Nephron (organoid): Measurements from ENCODE around the gene PHLDB1.

Experiments used
- H3K27ac Mint-ChIP-seq, 3 experiments: 2 replicates each; pipeline ENCODE4 v1.8.0; 2020; ENCODE audit warnings: mixed read lengths in 3 of 3, mild to moderate bottlenecking in 2 of 3, moderate library complexity in 1 of 3
- H3K27me3 Mint-ChIP-seq: 2 replicates; pipeline ENCODE4 v1.8.0; 2021; ENCODE audit warnings: low read depth, mild to moderate bottlenecking, moderate library complexity, mixed read lengths
- H3K36me3 Mint-ChIP-seq: 2 replicates; pipeline ENCODE4 v1.8.0; 2020; ENCODE audit warnings: low read depth, mixed read lengths
- H3K4me1 Mint-ChIP-seq: 2 replicates; pipeline ENCODE4 v1.8.0; 2020; ENCODE audit warnings: mixed read lengths
- H3K4me3 Mint-ChIP-seq, 3 experiments: 2 replicates each; pipeline ENCODE4 v1.8.0; 2020; ENCODE audit warnings: mild to moderate bottlenecking in 3 of 3, mixed read lengths in 3 of 3, moderate library complexity in 2 of 3
- H3K9me3 Mint-ChIP-seq: 2 replicates; pipeline ENCODE4 v1.8.0; 2020; ENCODE audit warnings: mixed read lengths
- TF ChIP-seq, protein P1 (sequence below), 3 experiments: fragments of 200-600 bp; sonication (generic); IDR thresholded peaks; one replicate each; pipeline ENCODE4 v1.5.0; 2021; ENCODE audit warnings: antibody characterized with exemption in 3 of 3; ENCODE audit not compliant: unreplicated experiment in 3 of 3

Gene PHLDB1

DNA sequence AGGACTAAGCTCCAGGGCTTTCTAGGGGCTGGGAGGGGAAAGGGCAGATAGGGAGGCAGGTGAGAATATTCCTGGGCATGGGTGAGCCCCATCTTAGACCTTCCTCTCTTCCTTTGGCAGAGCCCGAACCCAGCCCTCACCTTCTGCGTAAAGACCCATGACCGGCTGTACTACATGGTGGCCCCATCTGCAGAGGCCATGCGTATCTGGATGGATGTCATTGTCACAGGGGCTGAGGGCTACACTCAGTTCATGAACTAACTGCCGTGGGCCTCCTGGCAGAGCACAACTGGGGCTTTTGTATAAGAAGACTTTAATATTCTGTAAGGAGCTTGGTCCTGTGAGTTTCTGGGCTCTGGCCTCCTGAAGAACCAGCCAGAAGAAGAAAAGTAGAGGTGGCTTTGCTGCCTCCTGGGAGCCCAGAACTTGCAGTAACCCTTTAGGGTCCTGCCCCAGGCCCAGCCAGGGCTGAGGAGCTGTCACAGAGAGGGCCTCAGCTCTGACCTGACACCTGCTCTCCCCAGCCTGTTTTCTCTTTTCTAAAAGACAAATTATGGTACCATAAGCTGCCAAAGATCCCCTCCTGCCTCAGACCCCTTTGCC is 49.2 kb downstream of the PHLDB1 start:
- H3K4me1 Mint-ChIP-seq, result peaks cover 5% of the 10 kb centered on the region
- TF ChIP-seq, protein P1, sequence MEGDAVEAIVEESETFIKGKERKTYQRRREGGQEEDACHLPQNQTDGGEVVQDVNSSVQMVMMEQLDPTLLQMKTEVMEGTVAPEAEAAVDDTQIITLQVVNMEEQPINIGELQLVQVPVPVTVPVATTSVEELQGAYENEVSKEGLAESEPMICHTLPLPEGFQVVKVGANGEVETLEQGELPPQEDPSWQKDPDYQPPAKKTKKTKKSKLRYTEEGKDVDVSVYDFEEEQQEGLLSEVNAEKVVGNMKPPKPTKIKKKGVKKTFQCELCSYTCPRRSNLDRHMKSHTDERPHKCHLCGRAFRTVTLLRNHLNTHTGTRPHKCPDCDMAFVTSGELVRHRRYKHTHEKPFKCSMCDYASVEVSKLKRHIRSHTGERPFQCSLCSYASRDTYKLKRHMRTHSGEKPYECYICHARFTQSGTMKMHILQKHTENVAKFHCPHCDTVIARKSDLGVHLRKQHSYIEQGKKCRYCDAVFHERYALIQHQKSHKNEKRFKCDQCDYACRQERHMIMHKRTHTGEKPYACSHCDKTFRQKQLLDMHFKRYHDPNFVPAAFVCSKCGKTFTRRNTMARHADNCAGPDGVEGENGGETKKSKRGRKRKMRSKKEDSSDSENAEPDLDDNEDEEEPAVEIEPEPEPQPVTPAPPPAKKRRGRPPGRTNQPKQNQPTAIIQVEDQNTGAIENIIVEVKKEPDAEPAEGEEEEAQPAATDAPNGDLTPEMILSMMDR (IDR thresholded peaks at IDR 0.05; ENCODE audit: unreplicated experiment in 3 of 3), result no peak
- H3K9me3 Mint-ChIP-seq, result no peaks in the 10 kb centered on the region
- peaks cover 4% of the 10 kb centered on the region for H3K27me3 Mint-ChIP-seq
- H3K4me3 Mint-ChIP-seq, result no peak overlapping the region
- H3K27ac Mint-ChIP-seq, result no peak overlapping the region
- peaks cover 47% of the 10 kb centered on the region for H3K36me3 Mint-ChIP-seq

DNA sequence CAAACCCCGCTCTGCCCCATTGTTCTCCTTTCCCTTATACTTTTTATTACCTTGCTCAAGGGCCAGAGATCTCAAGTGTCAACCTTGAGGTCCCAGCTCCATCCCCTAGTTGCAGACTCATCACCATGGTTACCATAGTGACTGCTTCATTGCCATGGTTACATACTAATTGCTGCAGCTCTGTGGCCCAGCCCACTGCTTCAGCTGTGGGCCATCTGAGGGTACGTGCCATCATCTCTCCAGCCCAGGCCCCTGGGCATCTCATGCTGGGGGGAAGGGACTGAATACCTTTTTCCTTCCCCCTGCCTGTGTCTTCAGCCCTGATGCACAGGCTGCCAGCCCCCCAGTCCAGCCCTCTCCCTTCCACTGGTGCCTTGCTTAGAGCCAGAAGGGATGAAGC is 49.8 kb downstream of the PHLDB1 start:
- Mint-ChIP-seq H3K4me1 (peaks cover 5% of the 10 kb centered on the region), H3K36me3 (peaks cover 41% of the 10 kb centered on the region), H3K27ac (peak overlapping the region; percentile 7 to 68 (median 30)), H3K9me3 (no peaks in the 10 kb centered on the region), H3K27me3 (peaks cover 4% of the 10 kb centered on the region), H3K4me3 (no peak overlapping the region)
- TF ChIP-seq, protein P1 (IDR thresholded peaks at IDR 0.05; ENCODE audit: unreplicated experiment in 3 of 3), result no peak

DNA sequence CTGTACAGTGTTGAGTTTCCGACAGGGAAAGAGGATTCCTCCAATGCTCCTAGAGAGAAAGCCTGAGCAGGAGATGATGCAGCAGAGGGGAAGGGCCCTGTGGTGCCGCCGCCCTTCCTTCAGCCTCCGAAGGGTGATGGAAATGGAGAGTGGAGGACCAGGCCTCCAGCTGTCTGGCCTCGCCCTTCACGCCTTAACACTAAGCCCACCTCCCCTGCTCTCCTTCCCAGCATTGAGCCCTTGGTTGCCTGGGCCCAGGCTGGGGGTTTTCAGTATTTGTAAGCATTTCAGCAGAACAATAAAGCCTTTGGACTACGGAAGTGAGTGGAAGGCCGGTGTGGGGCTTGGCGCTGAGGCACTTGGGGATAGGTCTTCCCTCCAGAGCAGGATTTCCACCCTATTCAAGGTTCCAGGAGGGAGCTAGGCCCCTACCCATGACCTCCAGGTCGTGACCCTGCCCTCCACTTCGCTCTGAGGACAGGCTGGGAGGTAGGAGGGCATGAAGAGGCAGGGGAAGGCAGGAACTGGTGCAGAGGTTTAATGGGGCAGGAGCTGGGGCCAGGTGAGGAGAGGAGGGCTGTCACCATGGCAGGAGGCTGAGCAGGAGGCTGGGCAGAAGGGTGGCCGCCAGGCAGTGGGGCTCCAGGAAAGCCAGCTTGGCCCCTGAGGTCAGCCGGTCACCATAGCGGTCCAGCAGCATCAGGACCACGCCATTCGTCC is 50.5 kb downstream of the PHLDB1 start:
- peaks cover 5% of the 10 kb centered on the region for H3K4me1 Mint-ChIP-seq
- H3K36me3 Mint-ChIP-seq, result peaks cover 35% of the 10 kb centered on the region
- TF ChIP-seq, protein P1 (IDR thresholded peaks at IDR 0.05; ENCODE audit: unreplicated experiment in 3 of 3), result no peak
- H3K4me3 Mint-ChIP-seq, result no peak overlapping the region
- peak overlapping the region in 2 of 3 experiments; percentile 7 to 68 for H3K27ac Mint-ChIP-seq
- peaks cover 4% of the 10 kb centered on the region for H3K27me3 Mint-ChIP-seq
- no peaks in the 10 kb centered on the region for H3K9me3 Mint-ChIP-seq

DNA sequence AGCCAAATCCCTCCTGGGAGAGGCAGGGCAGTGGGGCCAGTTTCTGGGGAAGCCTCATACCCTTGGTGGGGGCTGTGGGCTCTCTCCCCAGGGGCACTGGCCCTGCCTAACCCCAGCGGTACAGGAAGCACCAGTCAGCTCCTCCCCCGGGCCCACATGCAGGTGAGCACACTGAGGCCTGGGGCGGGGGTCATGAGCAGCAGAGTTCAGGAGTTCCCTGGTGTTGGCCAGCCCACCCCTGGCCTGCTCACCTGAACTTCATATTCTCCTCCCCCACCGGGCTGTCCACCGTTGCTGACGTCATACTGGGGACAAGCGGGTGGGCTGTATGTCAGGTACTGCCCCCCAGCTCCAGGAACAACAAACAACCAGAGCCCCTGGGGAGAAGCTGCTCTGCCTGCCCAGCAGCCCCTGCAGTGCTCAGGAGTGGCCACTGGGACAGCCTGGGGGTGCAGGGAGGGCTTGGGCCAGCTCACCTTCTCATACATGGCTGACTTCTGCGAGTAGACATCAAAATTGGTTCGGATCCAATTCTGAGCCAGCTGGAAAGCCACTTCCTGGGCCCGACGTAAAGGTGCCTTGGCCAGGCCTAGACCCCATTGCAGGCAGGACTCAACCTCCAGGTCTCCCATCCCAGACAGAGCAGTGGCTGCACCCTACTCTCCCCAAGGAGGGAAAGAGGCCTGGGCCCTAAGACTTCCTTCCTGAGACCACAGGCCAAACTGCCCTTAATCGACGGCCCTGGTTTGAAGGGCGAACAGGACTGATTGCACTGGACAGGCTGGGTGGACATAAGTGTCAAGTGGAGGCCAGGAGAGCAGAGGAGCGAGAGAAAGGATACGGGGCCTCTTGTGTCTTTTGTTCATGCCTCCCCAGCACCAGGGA is 51.3 kb downstream of the PHLDB1 start:
- peaks cover 5% of the 10 kb centered on the region for H3K4me1 Mint-ChIP-seq

DNA sequence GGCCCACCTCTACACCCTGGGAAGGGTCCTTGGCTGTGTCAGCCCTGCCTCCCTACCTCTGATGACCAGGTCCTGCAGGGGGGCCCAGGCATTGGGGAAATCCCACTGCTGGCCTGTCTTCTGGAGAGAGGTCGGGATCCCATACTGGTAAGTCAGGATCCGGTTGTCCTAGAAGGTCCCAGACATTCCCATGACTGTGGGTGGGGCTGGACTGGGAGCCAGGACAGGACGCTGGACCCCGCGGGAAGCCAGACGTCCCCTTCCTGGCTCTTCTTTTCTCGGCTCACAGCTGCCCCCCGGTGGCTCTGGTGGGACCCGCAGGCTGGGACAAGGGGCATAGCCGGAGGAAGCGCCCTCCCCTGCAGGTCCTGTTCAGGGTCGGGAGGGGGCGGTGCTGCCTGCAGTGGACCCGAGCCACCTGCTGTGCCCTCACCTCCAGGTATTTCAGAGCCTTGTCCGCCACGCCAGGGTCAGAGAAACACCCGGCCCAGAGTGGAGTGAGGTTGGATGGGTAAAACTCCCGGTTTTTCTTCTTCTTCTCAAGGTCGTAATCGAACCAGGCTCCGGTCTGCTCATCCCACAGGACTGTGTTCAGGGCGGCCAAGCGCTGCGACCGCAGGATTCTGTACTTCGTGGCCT is 52.0 kb downstream of the PHLDB1 start:
- Mint-ChIP-seq H3K27ac (peak overlapping the region; percentile 29 to 59 (median 40)), H3K4me1 (peaks cover 5% of the 10 kb centered on the region), H3K9me3 (no peaks in the 10 kb centered on the region), H3K36me3 (peaks cover 24% of the 10 kb centered on the region), H3K27me3 (peaks cover 4% of the 10 kb centered on the region), H3K4me3 (no peak overlapping the region)
- TF ChIP-seq, protein P1 (IDR thresholded peaks at IDR 0.05; ENCODE audit: unreplicated experiment in 3 of 3), result peak; percentile 97 to 99 (median 98)

More for the DNA sequence above, 51.3 kb downstream of the PHLDB1 start:
- Mint-ChIP-seq H3K27ac (peak overlapping the region; percentile 29 to 59 (median 40)), H3K4me3 (no peak overlapping the region), H3K9me3 (no peaks in the 10 kb centered on the region), H3K36me3 (peaks cover 27% of the 10 kb centered on the region), H3K27me3 (peaks cover 4% of the 10 kb centered on the region)
- TF ChIP-seq, protein P1 (IDR thresholded peaks at IDR 0.05; ENCODE audit: unreplicated experiment in 3 of 3), result no peak
